Measurements from ENCODE around the gene FKBP5. TPM values are rescaled to one million over a fixed set of nuclear protein-coding genes. Genes with fewer than 3 reads are reported as not detected.
"Not testable (repeated sequence)": the region's sequence is repeated elsewhere in the genome, so short reads cannot be mapped to it uniquely, and the experiment has no call there.

FKBP5 gene
- total and polyA plus RNA-seq, 7 donors = 52.9 to 326 (median 200) TPM

DNA sequence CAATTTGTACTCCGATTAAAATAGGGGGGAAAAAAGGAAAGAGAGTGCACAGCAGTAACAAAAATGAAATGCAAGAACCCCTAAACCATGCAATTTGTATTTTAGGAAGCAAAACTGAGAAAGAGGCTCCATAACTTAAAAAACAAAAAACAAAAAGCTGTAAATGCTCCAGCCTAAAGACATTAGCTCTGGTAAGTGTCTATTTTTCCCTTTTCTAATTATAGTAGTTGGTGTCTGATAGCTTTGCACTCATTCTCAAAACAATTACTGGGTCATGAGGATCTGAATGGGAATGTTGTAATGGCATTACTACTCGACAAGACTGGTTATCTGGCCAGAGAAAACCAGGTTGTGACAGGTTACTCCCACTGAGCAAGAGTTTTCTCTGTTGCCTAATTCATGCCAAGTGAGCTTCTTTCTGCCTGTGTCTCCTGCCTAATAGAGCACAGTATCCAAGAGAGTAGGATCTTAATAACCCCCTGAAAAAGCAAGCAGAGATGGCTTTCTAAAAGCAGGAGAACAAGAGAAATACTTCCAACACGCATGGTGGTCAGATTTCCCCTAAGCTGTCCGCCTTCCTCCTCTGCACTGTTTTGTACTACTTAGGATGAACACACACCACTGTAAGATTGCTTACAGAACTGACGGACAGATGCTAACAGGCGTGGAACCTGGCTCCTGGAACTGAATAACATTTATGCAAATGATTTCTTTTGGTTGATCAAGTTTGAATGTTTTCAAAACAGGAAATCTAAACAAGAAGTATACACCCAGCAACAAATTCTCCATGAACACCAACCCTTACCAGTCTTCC lies 86.4 kb downstream of the FKBP5 start:
- TF ChIP-seq, protein P1, sequence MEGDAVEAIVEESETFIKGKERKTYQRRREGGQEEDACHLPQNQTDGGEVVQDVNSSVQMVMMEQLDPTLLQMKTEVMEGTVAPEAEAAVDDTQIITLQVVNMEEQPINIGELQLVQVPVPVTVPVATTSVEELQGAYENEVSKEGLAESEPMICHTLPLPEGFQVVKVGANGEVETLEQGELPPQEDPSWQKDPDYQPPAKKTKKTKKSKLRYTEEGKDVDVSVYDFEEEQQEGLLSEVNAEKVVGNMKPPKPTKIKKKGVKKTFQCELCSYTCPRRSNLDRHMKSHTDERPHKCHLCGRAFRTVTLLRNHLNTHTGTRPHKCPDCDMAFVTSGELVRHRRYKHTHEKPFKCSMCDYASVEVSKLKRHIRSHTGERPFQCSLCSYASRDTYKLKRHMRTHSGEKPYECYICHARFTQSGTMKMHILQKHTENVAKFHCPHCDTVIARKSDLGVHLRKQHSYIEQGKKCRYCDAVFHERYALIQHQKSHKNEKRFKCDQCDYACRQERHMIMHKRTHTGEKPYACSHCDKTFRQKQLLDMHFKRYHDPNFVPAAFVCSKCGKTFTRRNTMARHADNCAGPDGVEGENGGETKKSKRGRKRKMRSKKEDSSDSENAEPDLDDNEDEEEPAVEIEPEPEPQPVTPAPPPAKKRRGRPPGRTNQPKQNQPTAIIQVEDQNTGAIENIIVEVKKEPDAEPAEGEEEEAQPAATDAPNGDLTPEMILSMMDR (IDR thresholded peaks at IDR 0.05) = no peak
- TF ChIP-seq EP300 (IDR thresholded peaks at IDR 0.05) (peak in 1 of 4 donors; percentile 7), POLR2A (IDR thresholded peaks at IDR 0.05) (peak in 1 of 2 donors; percentile 5), POLR2AphosphoS5 (IDR thresholded peaks at IDR 0.05) (peak in 1 of 4 donors; percentile 25)
- H3K9me3 ChIP-seq = no peaks in the 10 kb centered on the region
- peak overlapping the region; percentile 88 to 98 (median 91) for H3K27ac ChIP-seq
- H3K36me3 ChIP-seq = peaks cover 0 to 17% (median under 1%) of the 10 kb centered on the region in 4 donors
- 48 to 74% methylated on average over 6 of the region's 6 CpGs for WGBS, 2 donors
- H3K27me3 ChIP-seq = no peaks in the 10 kb centered on the region
- peaks cover 0 to 74% (median 67%) of the 10 kb centered on the region in 4 donors for H3K4me1 ChIP-seq
- H3K4me3 ChIP-seq = peak overlapping the region in 1 of 4 donors; percentile 21
- intact Hi-C loops (cut with DNase I) = loop anchor here (1.0 to 5.0 kb wide), 4 partner anchors 16 to 130 kb away; partner anchors contain the start of gene FKBP5
- peak; percentile 81 for DNase-seq

DNA sequence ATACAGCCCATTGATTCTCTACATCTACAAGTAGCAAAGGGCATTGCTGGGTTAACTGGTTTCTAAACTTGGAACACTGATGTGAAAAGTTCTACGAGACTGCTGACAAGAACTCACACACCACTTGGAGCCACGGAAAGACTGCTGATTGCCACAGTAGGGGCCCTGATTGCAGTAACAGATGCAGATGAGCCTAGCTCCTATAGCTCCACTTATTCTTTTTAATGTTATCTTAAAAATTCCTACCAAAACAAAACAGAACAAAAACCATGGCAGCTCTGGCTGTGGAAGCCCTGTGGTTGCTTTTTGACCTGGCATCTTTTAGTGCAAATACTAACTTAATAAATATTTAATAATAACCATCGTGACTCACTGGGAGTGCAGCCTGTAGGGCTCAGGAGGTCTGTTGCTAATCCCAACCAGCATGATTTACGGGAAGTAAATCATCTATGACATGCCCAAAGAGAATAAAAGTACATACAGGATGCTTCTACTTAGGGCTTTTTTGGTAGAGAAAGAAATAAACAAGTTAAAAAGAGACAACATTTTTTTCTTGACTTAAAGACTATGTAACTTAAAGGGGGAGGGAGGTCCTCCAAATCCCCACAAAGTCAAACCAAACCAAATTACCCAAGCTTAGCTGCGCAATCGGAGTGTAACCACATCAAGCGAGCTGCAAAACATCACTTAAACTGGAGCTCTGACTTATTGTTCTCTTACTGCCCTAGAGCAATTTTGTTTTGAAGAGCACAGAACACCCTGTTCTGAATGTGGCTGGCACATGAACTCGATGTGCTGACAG lies 87.2 kb downstream of the FKBP5 start:
- Histone ChIP-seq H3K36me3 (peaks cover 0 to 17% (median 4%) of the 10 kb centered on the region in 4 donors), H3K27me3 (no peaks in the 10 kb centered on the region), H3K9me3 (no peaks in the 10 kb centered on the region), H3K4me1 (peaks cover 0 to 82% (median 75%) of the 10 kb centered on the region in 4 donors), H3K4me3 (peak overlapping the region in 3 of 4 donors; percentile 21 to 31 (median 21)), H3K27ac (peak overlapping the region; percentile 88 to 98 (median 91))
- TF ChIP-seq, protein P1 (IDR thresholded peaks at IDR 0.05) = no peak
- TF ChIP-seq EP300 (IDR thresholded peaks at IDR 0.05) (peak; percentile 100), POLR2AphosphoS5 (IDR thresholded peaks at IDR 0.05) (peak; percentile 96 to 98 (median 97)), POLR2A (IDR thresholded peaks at IDR 0.05) (no peak)
- intact Hi-C loops (cut with DNase I) = loop anchor here (1.0 to 5.0 kb wide), 4 partner anchors 15 to 131 kb away; partner anchors contain the start of gene FKBP5
- 35 to 69% methylated on average over 8 of the region's 8 CpGs for WGBS, 2 donors
- peak; percentile 92 for DNase-seq

DNA sequence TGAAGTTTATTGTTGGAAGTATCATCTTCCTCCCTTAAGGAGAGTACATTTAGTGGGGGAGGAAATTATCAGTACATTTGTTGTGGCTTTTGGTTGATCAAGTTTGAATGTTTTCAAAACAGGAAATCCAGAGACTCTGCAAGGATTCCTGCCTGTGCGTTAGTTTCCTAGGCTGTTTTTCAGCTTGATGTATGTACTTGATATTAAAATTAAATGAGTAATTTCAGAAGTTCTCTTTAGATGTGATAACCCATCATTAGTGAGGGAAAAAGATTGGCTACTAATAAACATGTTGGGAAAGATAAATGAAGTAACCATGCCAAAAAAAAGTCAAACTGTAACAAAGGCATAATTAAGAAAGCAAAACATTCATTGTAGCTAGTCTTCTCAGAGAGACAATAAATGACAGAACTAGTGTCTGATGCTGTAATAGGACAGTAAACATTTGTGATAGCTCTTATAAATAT lies 88.0 kb downstream of the FKBP5 start:
- peaks cover 0 to 22% (median 10%) of the 10 kb centered on the region in 4 donors for H3K36me3 ChIP-seq
- TF ChIP-seq POLR2AphosphoS5 (IDR thresholded peaks at IDR 0.05) (peak in 2 of 4 donors; percentile 9 to 13), EP300 (IDR thresholded peaks at IDR 0.05) (no peak)
- intact Hi-C loops (cut with DNase I) = loop anchor here (5.0 kb wide), 1 partner anchor 87 kb away; the partner anchor contains the start of gene FKBP5
- no peak for DNase-seq
- H3K27me3 ChIP-seq = no peaks in the 10 kb centered on the region
- H3K4me1 ChIP-seq = peaks cover 0 to 91% (median 83%) of the 10 kb centered on the region in 4 donors
- WGBS, 2 donors = 31 to 77% methylated on average over 1 of the region's 1 CpG
- H3K27ac ChIP-seq = peak overlapping the region; percentile 88 to 98 (median 91)
- H3K4me3 ChIP-seq = peak overlapping the region in 3 of 4 donors; percentile 21 to 31 (median 21)
- H3K9me3 ChIP-seq = no peaks in the 10 kb centered on the region

DNA sequence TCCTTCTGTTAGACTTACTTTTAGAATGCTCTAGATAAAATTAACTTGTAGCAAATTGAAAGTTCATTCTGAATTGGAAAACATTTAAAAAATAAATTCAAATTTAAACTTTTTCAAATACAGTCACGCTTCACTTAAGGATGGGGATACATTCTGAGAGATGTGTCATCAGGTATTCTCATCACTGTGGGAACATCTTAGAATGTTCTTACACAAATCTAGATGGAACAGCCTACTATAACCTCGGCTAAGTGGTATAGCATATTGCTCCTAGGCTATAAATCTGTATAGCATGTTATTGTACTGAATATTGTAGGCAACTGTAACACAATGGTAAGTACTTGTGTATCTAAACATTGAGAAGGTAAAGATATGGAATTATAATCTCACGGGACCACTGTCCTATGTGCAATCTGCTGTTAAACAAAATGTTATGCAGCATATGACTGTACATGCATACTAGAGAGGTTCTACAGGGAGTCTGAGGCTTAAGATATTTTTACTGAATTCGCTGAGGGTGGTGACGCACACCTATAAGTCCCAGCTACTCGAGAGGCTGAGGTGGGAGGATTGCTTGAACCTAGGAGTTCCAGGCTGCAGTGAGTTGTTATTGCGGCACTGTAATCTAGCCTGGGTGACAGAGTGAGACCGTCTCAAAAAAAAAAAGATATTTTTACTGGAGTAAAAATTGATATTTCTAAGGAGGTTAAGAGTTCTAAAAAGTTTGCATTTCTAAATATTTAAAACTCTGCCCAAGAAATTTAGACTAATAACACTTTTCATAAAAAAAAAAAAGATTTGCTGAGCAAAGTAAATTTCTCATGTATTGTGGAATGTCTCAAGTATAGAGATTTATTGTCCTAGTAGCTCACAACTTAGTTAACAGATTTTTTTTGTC lies 88.7 kb downstream of the FKBP5 start:
- TF ChIP-seq POLR2A (IDR thresholded peaks at IDR 0.05) (no peak), EP300 (IDR thresholded peaks at IDR 0.05) (no peak), POLR2AphosphoS5 (IDR thresholded peaks at IDR 0.05) (no peak)
- TF ChIP-seq, protein P1 (IDR thresholded peaks at IDR 0.05) = no peak
- Histone ChIP-seq H3K27me3 (no peaks in the 10 kb centered on the region), H3K4me1 (peaks cover 0 to 98% (median 90%) of the 10 kb centered on the region in 4 donors), H3K4me3 (peak overlapping the region in 1 of 4 donors; percentile 21), H3K9me3 (no peaks in the 10 kb centered on the region), H3K36me3 (peaks cover 4 to 24% (median 13%) of the 10 kb centered on the region in 4 donors), H3K27ac (peak overlapping the region; percentile 88 to 98 (median 91))
- intact Hi-C loops (cut with DNase I) = loop anchor here (5.0 to 10.0 kb wide), 2 partner anchors 87 to 565 kb away; partner anchors contain the start of gene FKBP5
- no peak for DNase-seq
- WGBS, 2 donors = 75 to 81% methylated on average over 8 of the region's 8 CpGs

DNA sequence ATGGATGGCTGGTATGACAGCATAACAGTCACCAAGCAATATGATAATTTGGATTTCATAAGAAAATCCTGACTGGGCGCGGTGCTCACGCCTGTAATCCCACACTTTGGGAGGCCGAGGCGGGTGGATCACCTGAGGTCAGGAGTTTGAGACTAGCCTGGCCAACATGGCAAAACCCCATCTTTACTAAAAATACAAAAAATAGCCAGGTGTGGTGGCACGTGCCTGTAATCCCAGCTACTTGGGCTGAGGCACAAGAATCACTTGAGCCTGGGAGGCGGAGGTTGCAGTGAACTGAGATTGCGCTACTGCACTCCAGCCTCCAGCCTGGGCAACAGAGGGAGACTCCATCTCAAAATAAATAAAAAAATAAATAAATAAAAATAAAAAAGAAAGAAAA lies 90.1 kb downstream of the FKBP5 start:
- Histone ChIP-seq H3K4me1 (peaks cover 0 to 97% (median 94%) of the 10 kb centered on the region in 4 donors), H3K36me3 (peaks cover 12 to 38% (median 24%) of the 10 kb centered on the region in 4 donors), H3K27ac (peak overlapping the region; percentile 88 to 98 (median 91))
- not testable (repeated sequence) for H3K9me3 ChIP-seq, DNase-seq, H3K4me3 ChIP-seq, H3K27me3 ChIP-seq
- WGBS, 2 donors = 97% methylated on average over 8 of the region's 8 CpGs
- intact Hi-C loops (cut with DNase I) = loop anchor here (10.0 kb wide), 1 partner anchor 564 kb away; no protein-coding TSS in a partner anchor
